Measurements from ENCODE around the gene TPRN.

DNA sequence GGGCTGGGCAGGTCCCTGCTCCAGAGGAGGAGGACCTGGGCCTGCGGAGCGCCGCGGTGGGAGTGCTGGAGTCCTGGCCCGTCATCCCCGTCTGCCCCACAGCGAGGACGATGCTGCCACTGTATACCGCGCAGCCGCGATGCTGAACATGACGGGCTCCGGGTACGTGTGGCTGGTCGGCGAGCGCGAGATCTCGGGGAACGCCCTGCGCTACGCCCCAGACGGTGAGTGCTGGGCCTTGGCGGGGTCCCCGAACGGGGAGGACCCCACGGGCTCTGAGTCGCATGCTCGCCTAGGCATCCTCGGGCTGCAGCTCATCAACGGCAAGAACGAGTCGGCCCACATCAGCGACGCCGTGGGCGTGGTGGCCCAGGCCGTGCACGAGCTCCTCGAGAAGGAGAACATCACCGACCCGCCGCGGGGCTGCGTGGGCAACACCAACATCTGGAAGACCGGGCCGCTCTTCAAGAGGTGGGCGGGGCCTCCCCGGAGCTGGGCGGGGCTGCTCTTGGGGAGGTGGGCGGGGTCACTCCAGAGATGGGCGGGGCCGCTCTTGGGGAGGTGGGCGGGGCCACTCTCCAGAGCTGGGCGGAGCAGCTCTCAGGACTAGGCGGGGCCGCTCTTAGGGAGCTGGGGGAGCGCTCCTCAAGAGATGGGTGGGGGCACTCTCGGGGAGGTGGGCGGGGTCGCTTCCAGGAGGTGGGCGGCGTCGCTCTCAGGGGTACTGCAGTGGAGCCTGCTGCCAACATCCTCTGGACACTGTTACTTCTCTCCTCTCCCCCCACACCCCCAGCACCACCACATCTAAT is 43.8 kb downstream of the TPRN start:
- TF ChIP-seq, protein P1, sequence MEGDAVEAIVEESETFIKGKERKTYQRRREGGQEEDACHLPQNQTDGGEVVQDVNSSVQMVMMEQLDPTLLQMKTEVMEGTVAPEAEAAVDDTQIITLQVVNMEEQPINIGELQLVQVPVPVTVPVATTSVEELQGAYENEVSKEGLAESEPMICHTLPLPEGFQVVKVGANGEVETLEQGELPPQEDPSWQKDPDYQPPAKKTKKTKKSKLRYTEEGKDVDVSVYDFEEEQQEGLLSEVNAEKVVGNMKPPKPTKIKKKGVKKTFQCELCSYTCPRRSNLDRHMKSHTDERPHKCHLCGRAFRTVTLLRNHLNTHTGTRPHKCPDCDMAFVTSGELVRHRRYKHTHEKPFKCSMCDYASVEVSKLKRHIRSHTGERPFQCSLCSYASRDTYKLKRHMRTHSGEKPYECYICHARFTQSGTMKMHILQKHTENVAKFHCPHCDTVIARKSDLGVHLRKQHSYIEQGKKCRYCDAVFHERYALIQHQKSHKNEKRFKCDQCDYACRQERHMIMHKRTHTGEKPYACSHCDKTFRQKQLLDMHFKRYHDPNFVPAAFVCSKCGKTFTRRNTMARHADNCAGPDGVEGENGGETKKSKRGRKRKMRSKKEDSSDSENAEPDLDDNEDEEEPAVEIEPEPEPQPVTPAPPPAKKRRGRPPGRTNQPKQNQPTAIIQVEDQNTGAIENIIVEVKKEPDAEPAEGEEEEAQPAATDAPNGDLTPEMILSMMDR (IDR thresholded peaks at IDR 0.05; ENCODE audit: low read length), result no peak
- TF ChIP-seq EZH2 (IDR thresholded peaks at IDR 0.05; ENCODE audit: borderline replicate concordance, low read length), result no peak

Data from OCI-LY1 (cell line).